Activated CD8-positive, alpha-beta memory T cell treated with anti-CD3 and anti-CD28 coated beads for 36 hours (primary cell): ENCODE measurements around the gene WNT10A. TPM values are rescaled to one million over a fixed set of nuclear protein-coding genes. Genes with fewer than 3 reads are reported as not detected.

ENCODE experiments used
- CTCF ChIA-PET: fragments of 350-600 bp; sonication (Branson Sonifier 250); formaldehyde crosslinking; loops from one replicate; lab custom pipeline; 2021; ENCODE audit warnings: antibody characterized with exemption; lab: Charles Lee
- POLR2A ChIA-PET: fragments of 350-600 bp; sonication (Branson Sonifier 250); formaldehyde crosslinking; loops from one replicate; lab custom pipeline; 2021; ENCODE audit warnings: antibody characterized with exemption; lab: Charles Lee
- total RNA-seq, 2 experiments: library from RNA; stranded (reverse); gene quantifications; one replicate each; pipeline ENCODE4 v1.2.3, GENCODE V29; 2021

The WNT10A gene
- total RNA-seq, 2 experiments from 2014 or later = 0.80 to 1.1 TPM

GRCh38 chr2:218870984-218871344, 9.7 kb upstream of the WNT10A start:
- ChIA-PET POLR2A (interaction anchor here (1.3 kb wide), 1 partner anchor 10 kb away, joined by 3 read pairs; no protein-coding TSS in a partner anchor), CTCF (interaction anchor here (1.1 to 22.2 kb wide), 4 partner anchors 9 to 29 kb away, joined by 3 to 663 read pairs (median 4); partner anchors contain the start of gene WNT10A)

GRCh38 chr2:218871345-218872302, 9.0 kb upstream of the WNT10A start:
- POLR2A ChIA-PET = interaction anchor here (0.7 to 1.3 kb wide), 2 partner anchors 9 to 11 kb away, joined by 3 read pairs; no protein-coding TSS in a partner anchor
- CTCF ChIA-PET = interaction anchor here (1.2 to 22.2 kb wide), 7 partner anchors 8 to 29 kb away, joined by 3 to 663 read pairs (median 3); no protein-coding TSS in a partner anchor

GRCh38 chr2:218872645-218873358, 7.8 kb upstream of the WNT10A start:
- POLR2A ChIA-PET = interaction anchor here (0.7 kb wide), 1 partner anchor 7 kb away, joined by 3 read pairs; no protein-coding TSS in a partner anchor

GRCh38 chr2:218873359-218874194, 7.1 kb upstream of the WNT10A start:
- POLR2A ChIA-PET = no interaction called here
- CTCF ChIA-PET = interaction anchor here (0.9 to 22.2 kb wide), 4 partner anchors 14 to 106 kb away, joined by 3 to 663 read pairs (median 3); no protein-coding TSS in a partner anchor

More at GRCh38 chr2:218872645-218873358, 7.8 kb upstream of the WNT10A start:
- CTCF ChIA-PET = interaction anchor here (0.9 to 22.2 kb wide), 6 partner anchors 14 to 107 kb away, joined by 3 to 663 read pairs (median 3); no protein-coding TSS in a partner anchor

GRCh38 chr2:218875692-218876246, 4.9 kb upstream of the WNT10A start:
- CTCF ChIA-PET = interaction anchor here (0.6 to 22.2 kb wide), 20 partner anchors 9 to 165 kb away, joined by 3 to 663 read pairs (median 5); partner anchors contain the start of genes CDK5R2 and TTLL4
- POLR2A ChIA-PET = interaction anchor here (2.2 kb wide), 1 partner anchor 22 kb away, joined by 15 read pairs; no protein-coding TSS in a partner anchor

- CTCF ChIA-PET = interaction anchor here (0.8 to 22.2 kb wide), 22 partner anchors 10 to 299 kb away, joined by 3 to 663 read pairs (median 5); partner anchors contain the start of genes CDK5R2 and TTLL4
- POLR2A ChIA-PET = interaction anchor here (1.3 to 2.2 kb wide), 2 partner anchors 16 to 21 kb away, joined by 4 to 15 read pairs; no protein-coding TSS in a partner anchor
These were observed 4.0 kb upstream of the WNT10A start for GRCh38 chr2:218876562-218877219.

- ChIA-PET CTCF (interaction anchor here (1.1 to 22.2 kb wide), 15 partner anchors 9 to 298 kb away, joined by 3 to 663 read pairs (median 5); partner anchors contain the start of gene TTLL4), POLR2A (interaction anchor here (1.3 to 2.2 kb wide), 2 partner anchors 15 to 20 kb away, joined by 4 to 15 read pairs; no protein-coding TSS in a partner anchor)
These were observed 3.3 kb upstream of the WNT10A start for GRCh38 chr2:218877331-218877730.

- ChIA-PET POLR2A (interaction anchor here (0.8 kb wide), 1 partner anchor 15 kb away, joined by 3 read pairs; no protein-coding TSS in a partner anchor), CTCF (interaction anchor here (0.8 to 22.2 kb wide), 5 partner anchors 8 to 298 kb away, joined by 3 to 663 read pairs (median 3); no protein-coding TSS in a partner anchor)
These were observed 2.8 kb upstream of the WNT10A start for GRCh38 chr2:218877891-218878290.

GRCh38 chr2:218878486-218878885, 2.2 kb upstream of the WNT10A start:
- ChIA-PET POLR2A (interaction anchor here (0.8 to 1.1 kb wide), 2 partner anchors 14 to 19 kb away, joined by 3 read pairs; no protein-coding TSS in a partner anchor), CTCF (interaction anchor here (0.8 to 22.2 kb wide), 3 partner anchors 10 to 31 kb away, joined by 3 to 663 read pairs (median 3); no protein-coding TSS in a partner anchor)

- POLR2A ChIA-PET = interaction anchor here (1.1 to 2.0 kb wide), 4 partner anchors 13 to 19 kb away, joined by 3 to 18 read pairs (median 7); no protein-coding TSS in a partner anchor
- CTCF ChIA-PET = interaction anchor here (0.7 to 22.2 kb wide), 3 partner anchors 9 to 32 kb away, joined by 3 to 663 read pairs (median 5); no protein-coding TSS in a partner anchor
These were observed 1.5 kb upstream of the WNT10A start for GRCh38 chr2:218878926-218879761.

GRCh38 chr2:218879776-218880101, 913 bp upstream of the WNT10A start:
- POLR2A ChIA-PET = interaction anchor here (0.7 to 2.0 kb wide), 4 partner anchors 8 to 17 kb away, joined by 3 to 18 read pairs (median 7); no protein-coding TSS in a partner anchor
- CTCF ChIA-PET = interaction anchor here (0.7 to 22.2 kb wide), 3 partner anchors 9 to 32 kb away, joined by 3 to 663 read pairs (median 5); no protein-coding TSS in a partner anchor

GRCh38 chr2:218880859-218881594, 375 bp downstream of the WNT10A start:
- ChIA-PET CTCF (interaction anchor here (0.8 to 22.2 kb wide), 4 partner anchors 11 to 56 kb away, joined by 3 to 663 read pairs (median 4); no protein-coding TSS in a partner anchor), POLR2A (interaction anchor here (1.6 to 2.0 kb wide), 2 partner anchors 11 to 16 kb away, joined by 10 to 18 read pairs; no protein-coding TSS in a partner anchor)

- CTCF ChIA-PET = interaction anchor here (1.7 to 22.2 kb wide), 2 partner anchors 12 to 18 kb away, joined by 4 to 663 read pairs; no protein-coding TSS in a partner anchor
- POLR2A ChIA-PET = interaction anchor here (1.9 to 2.0 kb wide), 2 partner anchors 10 to 15 kb away, joined by 14 to 18 read pairs; no protein-coding TSS in a partner anchor
These were observed 1.2 kb downstream of the WNT10A start for GRCh38 chr2:218881744-218882460.

GRCh38 chr2:218882461-218882816, 1.8 kb downstream of the WNT10A start:
- CTCF ChIA-PET = interaction anchor here (22.2 kb wide), 1 partner anchor 18 kb away, joined by 663 read pairs; no protein-coding TSS in a partner anchor
- POLR2A ChIA-PET = interaction anchor here (1.4 to 1.9 kb wide), 2 partner anchors 10 to 15 kb away, joined by 6 to 14 read pairs; no protein-coding TSS in a partner anchor
